ENCODE measurements around the gene LZTS3. TPM values are rescaled to one million over a fixed set of nuclear protein-coding genes. Genes with fewer than 3 reads are reported as not detected.
"Not testable (repeated sequence)": the region's sequence is repeated elsewhere in the genome, so short reads cannot be mapped to it uniquely, and the experiment has no call there.

The LZTS3 gene
- total RNA-seq, 1 experiment from 2014 or later: 1.4 TPM

DNA sequence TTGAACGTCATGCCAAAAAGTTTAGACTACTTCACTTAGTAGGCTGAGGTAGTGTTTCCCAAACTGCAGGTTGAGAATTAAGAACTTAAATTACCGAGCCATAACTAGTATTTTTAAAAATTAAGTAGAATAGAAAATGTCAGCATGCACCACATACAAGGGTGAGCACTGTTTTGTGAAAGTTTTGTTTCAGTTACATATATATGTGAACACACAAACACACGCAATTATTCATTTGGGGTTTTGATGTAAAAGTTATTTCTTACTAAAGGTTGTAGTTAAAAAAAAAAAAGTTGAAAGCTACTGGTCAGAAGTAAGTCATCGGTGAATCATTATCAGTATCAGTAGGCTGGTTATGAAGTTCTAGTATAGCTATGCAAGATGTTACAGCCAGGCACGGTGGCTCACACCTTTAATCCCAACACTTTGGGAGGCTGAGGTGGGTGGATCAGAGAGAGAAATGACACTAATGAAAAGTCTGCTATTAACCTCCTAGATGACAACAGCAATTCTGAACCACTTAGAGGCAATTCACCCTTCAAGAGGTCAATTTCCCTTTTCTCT, 37.8 kb downstream of the LZTS3 start:
- no peak for DNase-seq (ENCODE audit: low read depth)

DNA sequence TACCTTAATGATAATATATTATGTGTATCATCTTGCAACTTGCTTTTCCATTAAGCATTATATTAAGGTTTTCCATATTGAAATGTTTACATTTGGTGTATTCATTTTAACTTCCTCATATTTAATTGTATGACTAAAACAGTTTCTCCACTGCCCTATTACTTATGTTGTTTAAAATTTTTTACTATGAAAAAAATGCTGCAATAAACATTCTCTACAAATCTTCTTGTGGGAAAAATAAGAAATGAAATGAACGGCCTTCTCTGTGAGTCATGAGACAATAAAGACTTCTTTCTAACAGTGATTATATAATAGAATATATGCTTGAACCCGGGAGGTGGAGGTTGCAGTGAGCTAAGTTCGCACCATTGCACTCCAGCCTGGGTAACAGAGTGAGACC, 39.2 kb downstream of the LZTS3 start:
- no peak for DNase-seq (ENCODE audit: low read depth)

DNA sequence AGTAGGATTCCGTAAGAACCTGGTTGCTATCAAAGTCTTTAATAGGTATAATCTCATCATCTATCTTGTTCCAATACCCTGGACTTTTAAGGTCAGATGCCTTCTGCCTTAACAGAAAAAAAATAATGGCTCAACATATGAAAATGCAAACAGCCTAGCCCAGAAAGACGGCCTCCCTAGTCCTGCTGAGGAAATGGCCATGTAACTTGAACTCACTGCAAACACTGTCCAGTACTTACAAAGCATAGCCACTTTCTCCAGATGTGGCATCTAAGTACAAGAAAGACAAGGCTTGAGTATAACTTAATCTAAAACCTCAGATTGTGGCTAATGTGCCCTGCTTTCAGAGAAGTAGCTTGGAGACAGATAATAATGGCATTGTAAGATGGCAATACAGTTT, 40.2 kb downstream of the LZTS3 start:
- DNase-seq (ENCODE audit: low read depth): no peak

DNA sequence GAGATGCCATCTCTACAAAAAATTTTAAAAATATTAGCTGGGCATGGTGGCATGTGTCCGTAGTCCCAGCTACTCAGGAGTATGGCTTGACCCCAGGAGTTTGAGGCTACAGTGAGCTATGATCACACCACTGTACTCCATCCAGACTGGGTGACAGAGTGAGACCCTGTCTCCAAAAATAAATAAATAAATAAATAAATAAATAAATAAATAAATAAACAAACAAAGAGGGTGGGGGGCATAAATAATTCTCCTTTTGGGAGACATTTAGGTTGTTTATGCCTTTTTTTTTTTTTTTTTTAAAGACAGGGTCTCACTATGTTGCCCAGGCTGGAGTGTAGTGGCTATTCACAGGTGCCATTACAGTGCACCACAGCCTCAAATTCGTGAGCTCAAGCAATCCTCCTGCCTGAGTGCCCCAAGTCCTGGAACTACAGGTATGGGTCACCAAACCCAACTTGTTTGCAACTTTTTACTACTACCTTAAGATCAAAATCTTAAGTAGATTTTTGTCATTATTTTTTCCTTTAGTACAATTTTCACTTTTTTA, 43.2 kb downstream of the LZTS3 start:
- no peak for DNase-seq (ENCODE audit: low read depth)

DNA sequence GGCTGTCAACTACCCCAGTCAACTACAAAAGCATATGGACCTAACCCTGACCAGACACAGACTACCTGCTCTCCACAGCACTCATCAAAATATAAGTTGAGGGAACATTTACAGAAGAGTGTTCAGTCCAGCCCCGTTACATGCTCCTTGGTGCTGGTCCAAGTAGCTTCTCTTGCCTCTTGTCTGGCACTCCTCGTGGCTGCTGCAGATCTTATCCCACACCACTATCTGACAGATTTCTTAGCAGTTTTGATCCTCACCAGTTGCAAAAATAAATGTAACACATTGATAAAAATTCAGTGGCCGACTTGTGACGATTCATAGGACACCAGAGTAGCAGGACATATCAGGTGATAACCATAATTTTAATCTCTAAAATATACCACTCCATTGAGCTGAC, 44.3 kb downstream of the LZTS3 start:
- DNase-seq (ENCODE audit: low read depth): no peak

DNA sequence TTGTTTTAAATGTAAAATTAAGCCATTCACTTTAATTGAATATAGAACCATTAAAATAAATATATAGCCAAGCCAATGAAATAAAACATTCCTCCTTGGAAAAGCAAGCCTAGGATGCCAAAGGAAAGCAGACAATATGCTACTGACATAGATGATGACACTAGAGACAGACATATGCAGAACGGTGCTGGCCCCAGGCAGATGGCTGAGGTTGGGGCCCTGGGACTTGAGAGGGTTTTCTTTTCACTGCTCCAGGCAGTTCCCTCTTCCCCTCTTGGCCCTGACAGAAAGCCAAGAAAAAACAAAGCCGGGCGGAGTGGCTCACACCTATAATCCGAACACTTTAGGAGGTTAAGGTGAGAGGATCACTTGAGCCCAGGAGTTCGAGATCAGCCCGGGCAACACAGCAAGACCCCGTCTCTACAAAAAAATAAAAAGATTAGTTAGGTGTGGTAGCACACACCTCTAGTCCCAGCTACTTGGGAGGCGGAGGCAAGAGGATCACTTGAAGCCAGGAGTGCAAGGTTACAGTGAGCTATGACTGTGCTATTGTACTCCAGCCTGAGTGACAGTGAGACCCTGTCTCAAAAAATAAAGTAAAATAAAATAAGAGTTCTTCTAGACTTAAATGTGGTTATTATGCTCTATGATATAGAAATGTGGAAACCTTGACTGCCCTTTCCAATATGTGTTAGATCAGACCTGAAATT, 44.9 kb downstream of the LZTS3 start:
- DNase-seq (ENCODE audit: low read depth): no peak

DNA sequence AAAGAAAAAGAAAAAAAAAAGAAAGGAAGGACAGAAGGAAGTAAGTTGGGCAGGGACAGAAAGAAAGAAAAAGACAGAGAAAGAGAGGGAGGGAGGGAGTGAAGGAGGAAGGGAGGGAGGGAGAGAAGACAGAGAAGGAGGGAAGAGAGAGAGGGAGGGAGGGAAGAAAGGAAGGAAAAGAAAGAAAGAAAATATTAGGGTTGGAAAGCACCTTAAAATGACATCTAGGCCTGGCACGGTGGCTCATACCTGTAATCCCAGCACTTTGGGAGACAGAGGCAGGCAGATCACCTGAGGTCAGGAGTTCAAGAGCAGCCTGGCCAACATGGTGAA, 46.9 kb downstream of the LZTS3 start:
- DNase-seq (ENCODE audit: low read depth): no peak

DNA sequence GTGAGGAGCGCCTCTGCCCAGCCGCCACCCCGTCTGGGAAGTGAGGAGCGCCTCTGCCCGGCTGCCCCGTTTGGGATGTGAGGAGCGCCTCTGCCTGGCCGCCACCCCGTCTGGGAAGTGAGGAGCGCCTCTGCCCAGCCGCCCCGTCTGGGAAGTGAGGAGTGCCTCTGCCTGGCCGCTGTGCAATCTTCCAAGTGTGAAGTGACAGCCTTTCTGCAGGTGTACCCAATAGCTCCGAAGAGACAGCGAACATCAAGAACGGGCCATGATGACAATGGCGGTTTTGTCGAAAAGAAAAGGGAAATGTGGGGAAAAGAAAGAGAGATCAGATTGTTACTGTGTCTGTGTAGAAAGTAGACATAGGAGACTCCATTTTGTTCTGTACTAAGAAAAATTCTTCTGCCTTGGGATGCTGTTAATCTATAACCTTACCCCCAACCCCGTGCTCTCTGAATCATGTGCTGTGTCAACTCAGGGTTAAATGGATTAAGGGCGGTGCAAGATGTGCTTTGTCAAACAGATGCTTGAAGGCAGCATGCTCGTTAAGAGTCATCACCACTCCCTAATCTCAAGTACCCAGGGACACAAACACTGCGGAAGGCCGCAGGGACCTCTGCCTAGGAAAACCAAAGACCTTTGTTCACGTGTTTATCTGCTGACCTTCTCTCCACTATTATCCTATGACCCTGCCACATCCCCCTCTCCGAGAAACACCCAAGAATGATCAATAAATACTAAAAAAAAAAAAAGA, 47.4 kb downstream of the LZTS3 start:
- DNase-seq (ENCODE audit: low read depth): not testable (repeated sequence)

DNA sequence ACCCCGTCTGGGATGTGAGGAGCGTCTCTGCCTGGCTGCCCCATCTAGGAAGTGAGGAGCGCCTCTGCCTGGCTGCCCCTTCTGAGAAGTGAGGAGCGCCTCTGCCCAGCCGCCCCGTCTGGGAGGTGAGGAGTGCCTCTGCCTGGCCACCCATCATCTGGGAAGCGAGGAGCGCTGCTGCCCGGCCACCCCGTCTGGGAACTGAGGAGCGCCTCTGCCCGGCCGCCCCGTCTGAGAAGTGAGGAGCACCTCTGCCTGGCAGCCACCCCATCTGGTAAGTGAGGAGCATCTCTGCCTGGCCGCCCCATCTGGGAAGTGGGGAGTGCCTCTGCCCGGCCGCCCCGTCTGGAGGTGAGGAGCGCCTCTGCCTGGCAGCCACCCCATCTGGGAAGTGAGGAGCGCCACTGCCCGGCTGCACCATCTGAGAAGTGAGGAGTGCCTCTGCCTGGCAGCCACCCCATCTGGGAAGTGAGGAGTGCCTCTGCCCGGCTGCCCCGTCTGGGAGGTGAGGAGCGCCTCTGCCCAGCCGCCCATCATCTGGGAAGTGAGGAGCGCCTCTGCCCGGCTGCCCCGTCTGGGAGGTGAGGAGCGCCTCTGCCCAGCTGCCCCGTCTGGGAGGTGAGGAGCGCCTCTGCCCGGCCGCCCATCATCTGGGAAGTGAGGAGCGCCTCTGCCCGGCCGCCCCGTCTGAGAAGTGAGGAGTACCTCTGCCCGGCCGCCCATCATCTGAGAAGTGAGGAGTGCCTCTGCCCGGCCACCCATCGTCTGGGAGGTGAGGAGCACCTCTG, 48.4 kb downstream of the LZTS3 start:
- not testable (repeated sequence) for DNase-seq (ENCODE audit: low read depth)

DNA sequence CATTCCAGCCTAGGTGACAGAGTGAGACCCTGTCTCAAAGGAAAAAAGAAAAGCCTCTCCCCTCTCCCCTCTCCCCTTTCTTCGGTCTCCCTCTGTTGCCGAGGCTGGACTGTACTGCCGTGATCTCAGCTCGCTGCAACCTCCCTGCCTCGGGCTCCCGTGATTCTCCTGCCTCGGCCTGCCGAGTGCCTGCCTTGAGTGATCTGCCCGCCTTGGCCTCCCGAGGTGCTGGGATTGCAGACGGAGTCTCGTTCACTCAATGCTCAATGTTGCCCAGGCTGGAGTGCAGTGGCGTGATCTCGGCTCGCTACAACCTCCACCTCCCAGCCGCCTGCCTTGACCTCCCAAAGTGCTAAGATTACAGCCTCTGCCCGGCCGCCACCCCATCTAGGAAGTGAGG, 49.2 kb downstream of the LZTS3 start:
- DNase-seq (ENCODE audit: low read depth): not testable (repeated sequence)

DNA sequence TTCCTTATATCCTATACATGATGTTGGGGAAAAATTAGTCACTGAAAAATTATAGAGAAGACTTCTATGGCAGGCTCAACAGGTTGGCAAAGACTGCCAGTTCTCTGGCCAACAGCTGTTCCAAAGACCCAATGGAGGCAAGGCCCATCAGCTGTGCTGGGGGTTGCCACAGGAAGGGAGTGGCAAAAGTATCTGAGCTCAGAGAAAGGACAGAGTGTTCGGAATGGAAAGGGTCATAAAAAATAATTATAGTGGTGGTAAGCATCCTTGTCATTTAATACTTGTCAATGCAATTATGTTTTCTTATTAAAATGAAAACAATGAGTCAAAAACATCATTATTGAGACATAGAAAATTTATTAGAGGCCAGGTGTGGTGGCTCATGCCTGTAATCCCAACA, 49.8 kb downstream of the LZTS3 start:
- DNase-seq (ENCODE audit: low read depth): no peak

DNA sequence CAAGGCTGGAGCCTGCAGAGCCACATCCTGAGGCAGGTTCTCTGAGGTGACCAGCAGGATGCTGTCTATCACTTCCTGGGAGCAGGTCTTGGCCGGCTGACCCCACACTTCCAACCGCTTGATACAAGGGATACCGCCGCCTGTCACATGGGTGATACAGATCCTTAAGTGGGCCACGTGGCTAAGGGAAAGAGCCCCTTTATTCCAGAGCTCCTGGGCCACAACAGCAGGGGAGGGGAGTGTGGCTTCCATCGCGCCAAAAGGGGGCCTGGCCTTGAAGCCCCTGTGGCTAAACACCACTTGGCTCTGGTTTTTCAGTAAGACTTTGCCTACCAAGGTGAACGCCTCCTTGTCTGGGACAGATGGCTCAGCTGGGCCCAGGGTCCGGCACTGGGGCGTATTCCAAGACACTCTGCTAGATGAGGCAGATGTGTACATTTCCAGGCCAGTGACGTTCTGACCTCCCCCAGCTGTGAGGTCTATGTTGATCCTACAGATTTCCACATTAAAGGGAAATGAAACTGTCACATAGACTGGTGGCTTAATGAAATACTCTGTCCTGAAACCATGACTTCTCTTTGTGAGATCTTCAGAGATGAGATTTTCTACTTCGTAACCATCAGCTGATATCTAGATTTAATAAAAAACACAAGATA, 51.3 kb downstream of the LZTS3 start:
- DNase-seq (ENCODE audit: low read depth): no peak

DNA sequence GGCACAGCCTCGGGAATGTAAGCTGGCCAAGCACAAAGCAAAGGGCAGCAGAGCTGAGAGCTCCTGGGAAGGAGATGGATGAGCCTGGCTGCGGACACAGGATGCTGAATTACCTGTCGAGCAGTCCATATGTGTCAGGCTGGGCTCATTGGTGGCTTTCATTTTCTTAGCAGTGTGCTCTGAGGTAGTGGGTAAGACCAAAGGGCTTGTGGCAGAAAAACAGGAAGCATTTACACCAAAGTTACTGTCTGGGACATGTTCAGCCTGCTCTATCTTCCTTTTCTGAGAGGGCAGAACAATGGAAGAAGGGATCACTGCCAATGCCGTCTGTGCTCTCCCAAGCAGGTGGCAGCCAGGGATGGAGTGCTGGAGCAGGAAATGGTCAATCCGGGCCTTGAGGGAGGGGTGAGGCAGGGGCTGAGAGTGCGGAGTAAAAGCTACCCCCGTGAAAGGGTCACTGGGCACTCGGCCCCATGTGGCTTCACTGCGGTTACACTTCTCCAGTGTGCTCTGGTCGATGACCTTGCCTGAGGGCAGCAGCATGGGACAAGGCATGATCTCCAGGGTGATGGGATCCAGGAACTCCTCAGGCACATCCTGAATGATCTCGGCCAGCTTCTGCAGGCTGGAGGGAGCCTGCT, 52.0 kb downstream of the LZTS3 start:
- DNase-seq (ENCODE audit: low read depth): peak; percentile 30

DNA sequence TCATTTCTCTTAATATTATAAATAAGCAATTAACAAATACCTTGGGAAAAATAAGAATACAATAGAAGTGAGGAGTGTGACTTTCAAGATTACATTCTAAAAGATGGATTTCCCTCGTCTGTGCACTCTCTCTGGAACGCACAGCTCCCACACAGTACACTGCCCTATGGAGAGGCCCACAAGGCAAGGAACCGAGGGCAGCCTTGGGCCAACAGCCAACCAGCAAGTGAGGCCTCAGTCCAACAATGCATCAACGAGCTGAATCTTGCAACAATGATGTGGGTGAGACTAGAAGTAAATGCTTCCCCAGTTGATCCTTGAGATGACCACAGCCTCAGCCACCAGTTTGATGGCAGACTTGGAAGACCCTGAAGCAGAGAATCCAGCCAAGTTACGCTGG, 54.3 kb downstream of the LZTS3 start:
- no peak for DNase-seq (ENCODE audit: low read depth)

DNA sequence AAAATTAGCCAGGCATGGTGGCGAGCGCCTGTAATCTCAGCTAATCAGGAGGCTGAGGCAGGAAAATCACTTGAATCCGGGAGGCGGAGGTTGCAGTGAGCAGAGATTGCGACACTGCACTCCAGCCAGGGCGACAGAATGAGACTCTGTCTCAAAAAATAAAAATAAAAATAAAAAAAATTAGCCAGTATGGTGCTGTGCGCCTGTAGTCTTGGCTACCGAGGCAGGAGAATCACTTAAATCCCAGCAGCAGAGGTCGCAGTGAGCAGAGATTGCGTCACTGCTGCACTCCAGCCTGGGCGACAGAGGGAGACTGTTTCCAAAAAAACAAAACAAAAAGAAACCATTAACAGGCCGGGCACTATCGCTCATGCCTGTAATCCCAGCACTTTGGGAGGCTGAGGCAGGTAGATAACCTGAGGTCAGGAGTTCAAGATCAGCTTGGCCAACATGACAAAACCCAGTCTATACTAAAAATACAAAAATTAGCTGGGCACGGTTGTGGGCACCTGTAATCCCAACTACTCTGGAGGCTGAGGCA, 55.4 kb downstream of the LZTS3 start:
- peak; percentile 54 for DNase-seq (ENCODE audit: low read depth)

DNA sequence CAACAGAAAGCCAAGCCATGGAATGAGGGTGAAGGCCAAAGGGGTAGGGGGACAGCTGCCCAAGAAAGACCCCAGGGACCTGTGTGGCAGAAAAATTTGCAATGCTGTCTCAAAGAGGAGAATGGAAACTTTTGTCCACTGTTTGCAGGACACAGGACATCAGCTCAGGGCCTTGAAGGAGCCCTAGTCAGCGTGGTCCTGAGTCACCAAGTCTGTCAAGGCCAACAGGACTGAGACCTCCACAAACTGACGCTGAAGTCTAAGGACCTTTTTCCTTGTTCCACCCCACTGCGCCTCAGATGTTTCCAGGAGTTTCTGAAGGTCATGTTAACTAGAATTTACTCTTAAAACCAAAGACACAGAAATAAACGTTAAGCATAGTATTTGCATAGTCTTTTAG, 57.0 kb downstream of the LZTS3 start:
- no peak for DNase-seq (ENCODE audit: low read depth)

DNA sequence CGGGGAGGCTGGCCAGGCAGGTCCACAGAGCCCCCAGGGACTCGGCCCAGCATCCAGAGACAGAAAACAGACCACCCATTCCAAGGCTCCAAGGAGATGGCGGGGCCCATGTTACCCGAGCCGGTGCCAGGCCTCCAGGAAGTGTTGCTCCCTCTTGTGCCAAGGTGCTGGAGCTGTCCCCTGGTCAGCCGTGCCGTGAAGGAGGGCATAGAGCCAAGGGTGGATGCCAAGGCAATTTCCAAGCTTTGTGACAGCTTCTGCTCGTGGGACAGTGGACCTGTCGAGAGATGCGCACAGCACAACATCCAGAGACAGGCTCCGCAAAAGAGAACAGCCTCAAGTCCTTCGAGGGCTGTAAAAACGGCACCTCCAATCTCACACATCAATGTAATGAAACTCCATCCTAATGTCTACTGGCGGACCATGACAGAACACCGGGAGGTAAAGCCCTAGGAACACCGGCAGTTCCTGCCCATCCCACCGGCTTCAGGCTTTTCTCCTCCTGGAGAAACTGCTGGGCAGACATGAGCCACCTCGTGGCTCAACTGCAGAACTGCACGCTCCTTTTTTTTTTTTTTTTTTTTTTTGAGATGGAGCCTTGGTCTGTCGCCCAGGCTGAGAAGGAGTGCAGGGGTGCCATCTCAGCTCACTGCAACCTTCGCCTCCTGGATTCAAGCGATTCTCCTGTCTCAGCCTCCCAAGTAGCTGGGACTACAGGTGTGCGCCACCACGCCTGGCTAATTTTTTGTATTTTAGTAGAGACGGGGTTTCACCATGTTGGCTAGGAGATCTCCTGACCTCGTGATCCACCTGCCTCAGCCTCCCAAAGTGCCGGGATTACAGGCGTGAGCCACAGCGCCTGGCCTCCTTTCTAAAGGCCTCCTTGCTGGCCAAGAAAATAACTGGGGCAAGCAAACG, 57.9 kb downstream of the LZTS3 start:
- DNase-seq (ENCODE audit: low read depth): peak; percentile 64
